Adipose tissue (tissue), 3 donors: ENCODE results near the gene PTPN7. TPM values are rescaled to one million over a fixed set of nuclear protein-coding genes. Genes with fewer than 3 reads are reported as not detected.
"Not testable (repeated sequence)": the region's sequence is repeated elsewhere in the genome, so short reads cannot be mapped to it uniquely, and the experiment has no call there.

Source experiments
- H3K27ac ChIP-seq: one replicate; pipeline ENCODE4 v1.5.1; 2013; ENCODE audit warnings: low read depth, low read length
- WGBS, 3 donors: extraction: QIAGEN DNeasy Blood & Tissue Kit; methylation state at CpG; one replicate each; pipeline ENCODE4 v1.1.7; 2013; 5-methylcytosine and 5-hydroxymethylcytosine counted together
- polyA plus RNA-seq, 3 donors: library from polyadenylated mRNA; stranded (reverse); fragments of 200-250 nt; gene quantifications; one replicate each; pipeline ENCODE4 v1.2.3, GENCODE V29; 2013
- donor health status: healthy with polysubstance abuse.
- donor health status: Bipolar disorder and iron deficiency.
- donor health status: healthy.

The PTPN7 gene
- polyA plus RNA-seq, 3 donors, result 0.47 to 2.9 (median 1.1) TPM

- H3K27ac ChIP-seq, result no peak overlapping the region
- 93 to 95% (median 95%) methylated on average over 8 of the region's 8 CpGs for WGBS, 3 donors
These were observed 34.8 kb downstream of the PTPN7 start for GRCh38 chr1:202125611-202126010.

- WGBS, 3 donors, result 86 to 90% (median 88%) methylated on average over 7 of the region's 7 CpGs
- H3K27ac ChIP-seq, result no peak overlapping the region
These were observed 36.3 kb downstream of the PTPN7 start for GRCh38 chr1:202124142-202124541.

DNA sequence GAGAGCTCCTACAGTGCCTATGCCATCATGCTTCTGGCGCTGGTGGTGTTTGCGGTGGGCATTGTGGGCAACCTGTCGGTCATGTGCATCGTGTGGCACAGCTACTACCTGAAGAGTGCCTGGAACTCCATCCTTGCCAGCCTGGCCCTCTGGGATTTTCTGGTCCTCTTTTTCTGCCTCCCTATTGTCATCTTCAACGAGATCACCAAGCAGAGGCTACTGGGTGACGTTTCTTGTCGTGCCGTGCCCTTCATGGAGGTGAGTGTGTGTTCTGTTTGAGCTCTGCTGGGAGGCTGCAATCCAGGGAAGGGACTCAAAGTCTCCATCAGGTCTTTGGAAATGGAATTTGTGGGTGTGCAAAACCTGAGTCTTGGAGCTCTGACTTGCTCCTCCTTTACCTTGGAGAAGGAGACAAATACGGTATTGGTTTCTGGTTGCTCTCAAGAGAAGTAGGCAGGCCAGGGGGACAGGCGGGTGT is 37.0 kb downstream of the PTPN7 start:
- H3K27ac ChIP-seq, result no peak overlapping the region
- 83 to 90% (median 89%) methylated on average over 10 of the region's 10 CpGs for WGBS, 3 donors

GRCh38 chr1:202122639-202123335 is 37.6 kb downstream of the PTPN7 start, which contains the start of gene GPR37L1:
Gene GPR37L1, plus strand, starts transcription at chr1:202122917. Its CDS starts 47 bp downstream, at chr1:202122964.
- whole genome bisulfite sequencing, 3 donors, result 41 to 58% (median 50%) methylated on average over 18 to 19 of the region's 19 CpGs
- no peak within 1 kb of the TSS for H3K27ac ChIP-seq

DNA sequence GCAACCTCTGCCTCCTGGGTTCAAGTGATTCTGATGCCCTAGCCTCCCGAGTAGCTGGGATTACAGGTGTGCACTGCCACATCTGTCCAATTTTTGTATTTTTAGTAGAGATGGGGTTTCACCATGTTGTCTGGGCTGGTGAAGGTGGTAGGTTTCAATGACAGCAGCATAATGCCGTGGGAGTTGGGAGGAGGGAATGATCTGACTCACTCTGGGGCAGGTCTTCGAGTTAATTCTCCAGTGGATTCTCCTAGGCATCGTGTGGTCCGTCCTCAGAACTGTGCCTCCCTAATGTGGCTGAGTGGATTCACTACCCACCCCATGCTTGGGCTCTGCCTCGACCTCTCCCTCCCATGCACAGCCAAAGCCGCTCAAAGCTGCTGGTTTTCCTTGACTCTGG is 39.4 kb downstream of the PTPN7 start:
- 64 to 76% (median 70%) methylated on average over 7 of the region's 7 CpGs for WGBS, 3 donors
- no peak overlapping the region for H3K27ac ChIP-seq

- no peak overlapping the region for H3K27ac ChIP-seq
- WGBS, 3 donors, result 80 to 82% (median 82%) methylated on average over 10 of the region's 10 CpGs
These were observed 42.5 kb downstream of the PTPN7 start for GRCh38 chr1:202117898-202118371.

- H3K27ac ChIP-seq, result no peak overlapping the region
- WGBS, 3 donors, result 93 to 98% (median 95%) methylated on average over 8 of the region's 8 CpGs
These were observed 44.1 kb downstream of the PTPN7 start for GRCh38 chr1:202116287-202116686.

GRCh38 chr1:202113690-202114300 is 46.6 kb downstream of the PTPN7 start:
- H3K27ac ChIP-seq, result no peak overlapping the region
- 27 to 76% (median 61%) methylated on average over 2 of the region's 2 CpGs for WGBS, 3 donors

- WGBS, 3 donors, result 18 to 32% (median 28%) methylated on average over 5 of the region's 5 CpGs
- no peak overlapping the region for H3K27ac ChIP-seq
These were observed 47.3 kb downstream of the PTPN7 start for GRCh38 chr1:202112859-202113689.

- not testable (repeated sequence) for H3K27ac ChIP-seq
- WGBS, 3 donors, result 84 to 93% (median 91%) methylated on average over 7 of the region's 7 CpGs
These were observed 48.8 kb downstream of the PTPN7 start for GRCh38 chr1:202111589-202111988.

DNA sequence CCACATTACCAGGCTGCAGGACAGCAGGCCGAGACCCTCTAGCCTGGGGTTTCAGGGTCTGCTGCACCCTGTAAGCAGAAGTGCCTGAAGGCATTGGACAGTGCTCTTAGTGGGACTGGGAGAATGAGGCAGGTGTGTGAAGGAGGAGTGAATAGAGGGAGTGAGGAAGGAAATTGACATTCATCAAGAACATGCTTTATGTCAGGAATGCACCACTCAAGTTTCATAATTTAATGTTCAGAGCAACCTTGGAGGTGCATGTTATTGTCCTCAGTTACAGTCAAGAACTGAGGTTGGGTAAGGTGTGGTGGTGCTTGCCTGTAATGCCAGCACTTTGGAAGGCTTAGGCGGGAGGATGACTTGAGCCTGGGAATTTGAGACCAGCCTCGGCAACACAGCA is 49.4 kb downstream of the PTPN7 start:
- H3K27ac ChIP-seq, result no peak overlapping the region
- WGBS, 3 donors, result 78 to 92% (median 91%) methylated on average over 3 of the region's 3 CpGs

DNA sequence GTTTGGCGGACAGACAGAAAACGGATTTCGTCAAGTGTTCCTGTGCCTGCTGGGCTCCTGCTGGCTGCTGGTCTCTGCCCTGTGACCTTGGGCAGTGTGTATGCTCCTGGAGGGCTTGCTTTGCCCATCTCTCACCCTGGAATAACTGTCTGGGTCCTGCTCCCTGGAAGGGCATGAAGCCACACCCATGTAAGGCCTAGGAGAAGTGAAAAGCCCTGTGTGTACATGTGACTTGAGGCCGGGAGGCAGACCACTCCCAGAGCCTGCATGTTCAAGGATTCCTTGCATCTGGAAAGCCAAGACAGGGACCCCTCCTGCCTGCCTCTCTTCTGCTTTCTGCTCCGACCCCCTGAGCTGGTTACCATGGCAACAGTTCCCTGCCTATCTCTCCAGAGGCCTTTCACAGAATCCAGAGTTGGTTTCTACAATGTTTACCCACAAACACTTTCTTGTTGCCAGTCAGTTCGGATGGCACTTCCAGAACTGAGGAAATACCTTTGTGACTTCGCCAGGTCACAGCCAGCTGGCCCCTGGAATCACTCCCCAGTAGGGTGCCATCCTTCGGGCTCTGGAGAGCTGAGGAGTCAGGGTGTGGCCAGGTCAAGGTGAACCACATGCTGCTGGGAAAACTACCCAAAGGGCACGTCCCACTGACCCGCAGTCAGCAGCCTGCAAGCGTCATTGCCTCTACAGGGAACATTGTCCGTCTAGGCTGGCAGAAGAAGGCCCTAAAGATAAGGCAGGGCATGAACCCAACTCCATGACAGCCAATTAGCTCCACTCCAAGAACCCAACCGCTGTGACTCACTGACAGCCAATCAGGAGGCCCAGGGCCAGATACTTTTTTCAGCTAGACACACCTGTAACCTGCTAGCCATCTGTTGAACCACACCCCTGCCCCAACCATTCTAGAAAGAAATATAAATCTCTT is 52.3 kb downstream of the PTPN7 start:
- H3K27ac ChIP-seq, result no peak overlapping the region
- 26 to 78% (median 78%) methylated on average over 13 of the region's 13 CpGs for WGBS, 3 donors

- no peak overlapping the region for H3K27ac ChIP-seq
- WGBS, 3 donors, result 15 to 73% (median 65%) methylated on average over 5 of the region's 5 CpGs
These were observed 53.1 kb downstream of the PTPN7 start for GRCh38 chr1:202107321-202107761.

DNA sequence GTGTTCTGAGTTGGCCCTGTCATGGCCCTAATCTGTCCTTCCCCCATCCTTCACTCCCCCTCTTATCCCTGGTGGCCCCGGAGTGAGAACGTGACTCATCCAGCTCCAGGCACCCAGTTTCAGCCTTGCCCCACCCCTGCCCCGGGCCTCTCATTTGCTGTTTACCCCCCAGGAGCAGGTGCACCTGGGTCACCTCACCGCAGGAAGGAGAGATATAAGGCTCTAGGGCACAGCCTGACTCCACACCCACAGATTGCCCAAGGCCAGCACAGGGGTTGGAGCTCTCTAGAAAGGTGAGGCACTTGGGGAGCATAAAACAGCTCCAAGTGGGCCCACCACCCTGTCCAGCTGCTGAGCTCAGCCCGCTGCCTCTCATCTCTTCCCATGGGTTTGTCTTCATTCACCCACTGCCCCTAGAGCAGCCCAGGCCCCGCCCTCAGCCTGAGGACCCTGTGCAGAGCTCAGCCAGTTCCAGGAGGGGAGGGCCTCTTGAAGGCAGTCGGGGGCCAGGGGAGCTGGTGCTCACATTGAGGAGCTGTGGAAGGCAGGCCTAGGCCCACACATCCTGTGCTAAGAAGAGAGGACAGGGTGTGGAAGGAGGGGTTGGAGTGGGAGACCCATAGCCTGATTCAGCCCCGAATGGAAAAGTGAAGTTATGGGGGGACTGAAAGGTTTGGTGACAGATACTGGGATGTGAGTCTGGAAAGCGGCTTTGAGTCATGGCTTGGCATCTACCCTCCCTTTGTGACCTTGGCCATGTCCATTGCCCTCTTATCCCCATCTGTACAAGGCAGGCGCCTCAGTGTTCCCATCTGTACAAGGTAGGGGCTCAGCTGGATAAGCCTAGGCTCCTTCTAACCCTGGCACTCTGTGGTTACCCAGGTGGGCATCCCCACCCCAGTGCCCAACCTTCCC is 53.8 kb downstream of the PTPN7 start:
- H3K27ac ChIP-seq, result no peak overlapping the region
- WGBS, 3 donors, result 46 to 80% (median 75%) methylated on average over 10 of the region's 10 CpGs

DNA sequence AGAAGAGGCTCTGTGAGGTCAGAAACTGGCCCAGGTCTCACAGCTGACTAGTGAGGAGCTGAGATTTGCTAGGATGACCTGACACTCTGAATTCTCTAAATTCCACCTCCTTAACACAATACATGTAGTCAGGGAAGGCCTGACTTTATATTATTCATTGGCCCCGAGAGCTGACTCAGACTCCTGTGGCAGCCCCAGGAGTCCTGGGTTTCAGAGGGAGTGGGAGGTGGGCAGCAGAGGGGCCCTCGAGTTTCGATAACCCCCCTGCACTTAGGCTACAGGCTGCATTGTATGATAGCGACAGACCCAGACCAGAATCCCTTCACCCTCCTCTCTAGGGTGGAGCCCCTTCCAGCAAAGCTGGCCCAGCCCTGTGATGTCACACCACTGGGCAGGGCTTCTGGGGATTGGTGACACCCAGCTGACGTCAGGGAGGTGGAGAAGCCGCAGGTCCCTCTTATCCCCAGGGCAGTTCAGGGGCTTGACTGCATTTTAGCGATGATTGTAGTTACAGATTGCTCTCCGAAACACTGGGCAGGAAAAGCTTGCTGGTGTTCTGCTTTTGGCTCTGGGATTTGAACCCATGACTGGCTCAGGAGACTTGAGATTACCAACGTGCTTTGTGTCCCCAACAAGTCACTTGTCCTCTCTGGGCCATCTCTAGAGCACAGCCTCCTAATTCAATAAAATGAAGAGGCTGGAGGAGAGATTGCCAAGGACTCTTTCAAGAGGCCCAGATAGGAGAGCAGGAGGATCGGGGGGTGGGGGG is 54.6 kb downstream of the PTPN7 start:
- H3K27ac ChIP-seq, result no peak overlapping the region
- 55 to 67% (median 66%) methylated on average over 10 of the region's 10 CpGs for WGBS, 3 donors

DNA sequence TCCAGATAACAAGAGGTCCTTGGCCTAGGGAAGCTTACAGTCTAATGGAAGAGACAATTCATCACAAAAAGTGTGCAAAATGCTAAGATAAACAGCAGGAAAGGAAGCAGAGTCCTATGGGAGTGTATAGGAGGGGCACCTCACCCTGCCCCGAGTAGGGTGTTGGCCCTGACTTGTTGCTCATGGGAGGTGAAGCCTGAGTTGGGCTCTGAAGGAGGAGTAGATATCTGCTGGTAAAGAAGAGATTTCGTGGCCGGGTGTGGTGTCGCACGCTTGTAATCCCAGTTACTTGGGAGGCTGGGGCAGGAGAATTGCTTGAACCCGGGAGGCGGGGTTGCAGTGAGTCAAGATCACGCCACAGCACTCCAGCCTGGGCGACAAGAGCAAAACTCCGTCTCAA is 56.3 kb downstream of the PTPN7 start:
- no peak overlapping the region for H3K27ac ChIP-seq
- WGBS, 3 donors, result 84 to 98% (median 90%) methylated on average over 10 of the region's 10 CpGs
